CD4-positive, alpha-beta T cell treated with Interleukin-15 for 4 hours (primary cell): Measurements from ENCODE around the gene TELO2.

Experiments used
- DNase-seq: peaks from one replicate; pipeline ENCODE4 v3.0.0-alpha.2; 2020; ENCODE audit warnings: low spot score

TELO2 gene

DNA sequence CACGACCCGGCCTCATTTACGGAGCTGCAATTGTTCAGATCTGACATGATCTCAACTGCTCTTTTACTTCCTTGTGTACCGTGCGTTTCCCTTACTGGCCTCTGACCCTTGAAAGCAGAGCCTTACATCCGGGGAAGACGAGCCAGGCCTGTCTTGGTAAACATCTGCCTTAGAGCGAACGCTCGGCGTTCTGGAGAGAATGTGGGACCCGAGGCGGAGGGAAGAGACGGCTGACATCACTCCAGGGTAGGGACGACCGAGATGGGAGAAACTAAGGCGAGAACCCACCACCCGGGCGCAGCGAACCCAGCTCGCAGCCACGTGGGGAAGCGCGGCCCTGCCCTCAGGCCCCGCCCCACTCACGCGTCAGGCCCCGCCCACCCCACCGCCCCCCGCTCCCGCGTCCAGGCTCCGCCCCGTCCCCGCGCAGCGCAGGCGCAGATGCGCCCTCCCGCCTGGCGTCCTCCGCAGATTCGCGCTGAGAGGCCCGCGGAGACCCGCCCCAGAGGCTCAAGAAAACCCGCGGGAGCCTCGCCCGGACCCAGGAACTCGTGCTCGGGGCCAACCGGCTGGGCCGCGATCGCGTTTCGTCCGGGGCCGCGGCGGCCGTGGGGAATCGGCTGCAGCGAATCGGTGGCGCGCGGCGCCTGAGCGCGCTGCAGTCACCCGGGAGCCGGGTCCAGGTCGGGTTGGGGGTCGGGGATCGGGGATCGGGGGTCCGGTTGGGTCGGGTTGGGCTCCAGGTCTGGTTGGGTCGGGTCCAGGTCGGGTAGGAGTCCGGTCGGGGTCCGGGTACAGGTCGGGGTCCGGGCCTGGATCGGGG lies at the start of gene TELO2:
Gene TELO2 (plus strand): TSS at position 438 of the 823 bp plus-strand sequence. CDS start 922 bp downstream, outside the sequence.
- DNase-seq: peak; percentile 86

GRCh38 chr16:1443403-1443973 lies 49.7 kb upstream of the TELO2 start:
- DNase-seq: no peak

- DNase-seq: no peak
These were observed 49.0 kb upstream of the TELO2 start, which contains the start of gene CCDC154 for GRCh38 chr16:1443980-1444729. TSS of gene CCDC154 (minus strand) at chr16:1444556. CDS start at chr16:1444322, 234 bp downstream.

DNA sequence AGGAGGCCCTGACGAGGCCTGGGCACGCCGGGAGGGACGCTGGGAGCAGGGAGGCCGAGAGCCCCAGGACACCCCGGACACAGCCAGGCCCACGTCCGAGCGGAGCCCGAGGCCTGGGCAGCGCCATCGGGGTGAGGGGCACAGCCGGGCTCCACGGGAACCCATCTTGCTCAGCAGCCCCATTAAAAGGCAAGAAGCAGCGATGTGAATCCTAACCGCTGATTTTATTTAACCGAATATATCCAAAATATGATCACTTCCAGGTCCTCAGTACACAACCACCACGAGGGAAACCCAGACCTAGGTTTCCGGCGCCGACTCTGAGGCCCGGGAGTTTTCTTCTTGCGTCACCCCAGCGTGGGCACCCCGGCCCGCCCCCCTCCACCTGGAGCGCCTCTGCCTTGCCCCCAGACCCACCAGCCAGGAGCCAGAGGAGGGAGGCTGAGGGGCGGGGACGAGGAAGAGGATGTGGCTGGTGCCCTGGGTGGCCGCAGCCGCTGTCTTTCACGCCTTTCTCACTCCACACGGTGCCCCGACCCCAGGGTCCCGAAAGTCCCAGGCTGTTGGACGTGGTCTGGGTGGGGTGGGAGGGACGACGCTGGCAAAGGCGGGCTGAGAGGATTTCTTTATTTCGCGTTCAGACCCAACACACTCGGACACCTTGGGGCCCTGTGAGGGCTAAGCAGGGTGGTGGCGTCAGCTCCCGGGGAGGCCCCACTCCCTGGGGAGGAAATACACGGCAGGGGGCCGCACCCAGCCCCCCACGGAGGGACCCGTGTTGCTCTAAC lies 48.2 kb upstream of the TELO2 start:
- no peak for DNase-seq

DNA sequence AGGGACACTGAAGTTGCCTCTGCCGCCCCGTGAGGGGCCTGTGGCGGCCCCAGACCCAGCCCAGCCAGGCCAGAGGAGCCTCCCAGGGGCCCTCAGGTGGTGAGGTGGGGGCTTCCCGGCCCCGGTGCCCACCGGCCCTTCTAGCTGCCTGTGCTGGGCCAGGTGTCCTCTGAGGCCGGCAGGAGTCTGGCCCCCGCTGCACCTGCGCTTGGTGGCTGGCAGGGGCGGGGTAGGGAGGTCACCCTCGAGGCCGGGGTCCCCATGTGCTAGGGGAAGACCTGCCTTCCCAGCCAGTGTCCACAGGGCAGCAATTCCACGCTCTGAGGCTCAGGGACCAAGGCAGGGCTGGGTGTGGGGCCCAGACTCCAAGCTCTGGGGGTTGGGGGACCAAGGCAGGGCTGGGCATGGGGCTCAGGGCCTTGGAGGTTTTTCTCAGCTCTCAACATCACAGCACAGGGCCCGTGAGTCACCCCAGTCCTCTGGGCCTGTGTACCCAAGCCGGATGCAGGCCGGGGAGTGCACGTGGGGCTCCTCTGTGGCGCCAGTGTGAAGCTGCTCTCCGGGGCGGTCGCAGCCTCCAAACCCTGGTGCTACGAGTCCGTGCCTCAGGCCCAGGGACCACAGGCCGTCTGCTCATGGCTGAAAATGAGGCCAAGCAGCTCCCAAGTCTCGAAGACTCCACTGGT lies 47.5 kb upstream of the TELO2 start:
- no peak for DNase-seq

DNA sequence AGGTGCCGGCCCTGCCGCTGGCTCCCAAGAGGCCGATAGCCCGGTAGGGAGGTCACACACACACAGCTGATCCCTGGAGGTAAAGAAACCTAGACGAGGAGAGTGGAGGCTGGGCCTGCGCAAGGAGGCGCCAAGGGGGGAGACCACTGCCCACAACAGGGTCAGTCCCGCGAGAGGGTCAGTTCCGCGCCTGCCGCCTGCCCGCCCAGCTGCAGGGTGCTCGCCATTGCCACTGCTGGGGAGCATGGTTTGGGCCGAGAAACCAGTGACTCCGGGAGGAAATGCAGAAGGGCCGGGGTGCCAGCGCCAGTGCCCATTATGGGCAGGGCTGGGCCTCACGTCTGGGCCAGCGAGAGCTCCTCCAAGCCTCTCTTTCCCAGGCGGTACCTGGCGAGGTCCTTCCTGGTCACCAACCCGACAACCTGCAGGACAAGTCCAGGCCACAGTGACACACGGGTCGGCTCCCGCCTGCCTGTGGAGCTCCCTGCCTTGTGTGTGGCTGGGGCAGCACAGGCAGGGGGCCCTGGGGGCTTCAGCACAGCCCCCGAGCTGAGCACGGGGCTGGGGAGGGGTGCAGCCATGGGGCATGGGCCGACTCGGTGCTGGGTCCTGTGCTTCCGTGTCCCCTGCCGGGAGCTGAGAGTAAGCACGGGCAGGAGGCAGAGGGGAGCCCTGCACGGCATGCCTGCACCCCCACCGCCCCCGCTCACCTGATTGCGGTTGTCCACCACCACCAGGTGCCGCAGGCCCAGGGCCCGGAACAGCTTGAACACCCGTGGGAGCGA lies 46.7 kb upstream of the TELO2 start:
- DNase-seq: no peak

GRCh38 chr16:1447965-1448364 lies 45.2 kb upstream of the TELO2 start:
- no peak for DNase-seq

GRCh38 chr16:1448536-1449116 lies 44.5 kb upstream of the TELO2 start:
- DNase-seq: no peak

DNA sequence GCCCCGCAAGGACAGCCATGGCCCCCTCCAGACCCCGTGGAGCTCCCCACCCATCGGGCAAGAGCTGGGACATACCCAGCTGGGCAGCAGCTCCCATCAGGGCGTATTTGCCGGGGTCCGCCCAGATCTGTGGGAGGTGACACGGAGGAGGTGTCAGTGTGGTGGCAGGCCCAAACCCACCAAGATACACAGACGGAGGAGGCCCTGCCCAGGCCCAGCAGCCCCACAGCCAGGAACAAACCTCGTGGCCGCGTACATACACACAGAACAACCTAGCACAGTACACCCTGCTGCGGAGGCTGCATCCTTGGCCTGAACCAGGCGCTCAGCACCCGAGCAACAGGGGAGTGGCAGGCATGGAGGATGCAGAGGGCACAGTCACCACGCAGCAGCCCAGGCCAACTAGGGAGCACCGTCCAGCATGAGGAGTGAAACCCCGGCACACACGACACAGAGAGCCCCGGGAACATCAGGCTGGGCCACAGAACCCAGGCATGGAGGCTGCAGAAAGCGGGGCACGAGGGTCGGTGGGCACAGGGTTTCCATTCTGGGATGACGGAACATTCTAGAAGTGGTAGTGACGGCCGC lies 43.9 kb upstream of the TELO2 start:
- DNase-seq: no peak

DNA sequence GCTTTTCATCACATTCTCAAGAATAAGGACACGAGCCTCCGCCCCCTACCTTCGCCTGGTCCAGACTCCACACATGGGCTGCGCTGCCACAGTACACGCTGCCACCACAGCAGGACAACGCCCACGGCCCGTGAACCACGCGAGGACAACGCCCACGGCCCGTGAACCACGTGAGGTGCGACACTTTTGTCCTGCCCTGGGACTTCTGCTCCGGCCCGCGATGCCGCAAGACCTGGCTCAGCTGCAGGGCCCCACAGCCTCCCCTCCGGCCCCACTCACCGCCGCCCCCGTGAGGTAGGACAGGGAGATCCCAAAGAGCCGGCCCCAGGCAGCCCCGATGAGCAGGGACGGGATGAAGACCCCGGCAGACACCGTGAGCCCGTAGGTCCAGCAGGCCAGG lies 42.9 kb upstream of the TELO2 start:
- no peak for DNase-seq

DNA sequence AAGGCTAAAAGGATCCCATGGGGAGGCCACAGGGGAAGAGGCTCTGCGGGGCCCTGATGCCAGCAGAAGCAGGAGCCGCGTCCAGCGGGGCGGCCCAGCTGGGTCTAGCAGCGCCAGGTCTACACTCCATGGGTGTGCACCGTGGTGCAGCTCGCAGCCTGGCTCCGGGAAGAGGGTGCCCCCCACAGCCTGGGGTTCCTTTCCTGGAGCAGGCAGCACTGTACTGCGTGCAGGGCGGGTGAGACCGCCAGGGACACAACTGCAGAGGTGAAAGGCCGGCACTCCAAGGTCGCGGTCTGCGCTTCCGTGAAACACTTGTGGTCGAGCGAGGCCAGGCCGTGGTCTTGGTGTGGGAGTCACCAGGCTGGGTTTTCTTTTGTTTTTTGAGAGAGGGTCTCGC lies 42.3 kb upstream of the TELO2 start:
- no peak for DNase-seq

- DNase-seq: no peak
These were observed 41.3 kb upstream of the TELO2 start for GRCh38 chr16:1451702-1452392.

DNA sequence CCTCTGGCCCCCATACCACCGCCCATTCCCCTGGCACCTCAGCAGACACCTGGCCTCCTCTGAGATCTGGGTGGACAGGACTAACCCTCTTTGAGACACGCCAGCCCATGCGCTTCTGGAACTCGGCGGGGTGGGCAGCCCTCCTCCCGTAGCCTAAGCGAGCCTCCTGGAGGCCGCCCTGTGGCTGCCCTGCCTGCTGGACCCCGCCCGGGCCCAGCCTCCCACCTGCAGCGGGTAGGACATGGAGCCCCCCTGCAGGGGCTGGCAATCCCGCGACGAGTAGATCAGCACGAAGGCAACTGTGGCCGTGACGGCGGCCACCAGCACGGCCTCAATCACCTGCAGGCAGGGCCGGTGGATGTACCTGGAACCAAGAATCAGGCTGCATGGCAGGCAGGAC lies 40.6 kb upstream of the TELO2 start:
- no peak for DNase-seq

DNA sequence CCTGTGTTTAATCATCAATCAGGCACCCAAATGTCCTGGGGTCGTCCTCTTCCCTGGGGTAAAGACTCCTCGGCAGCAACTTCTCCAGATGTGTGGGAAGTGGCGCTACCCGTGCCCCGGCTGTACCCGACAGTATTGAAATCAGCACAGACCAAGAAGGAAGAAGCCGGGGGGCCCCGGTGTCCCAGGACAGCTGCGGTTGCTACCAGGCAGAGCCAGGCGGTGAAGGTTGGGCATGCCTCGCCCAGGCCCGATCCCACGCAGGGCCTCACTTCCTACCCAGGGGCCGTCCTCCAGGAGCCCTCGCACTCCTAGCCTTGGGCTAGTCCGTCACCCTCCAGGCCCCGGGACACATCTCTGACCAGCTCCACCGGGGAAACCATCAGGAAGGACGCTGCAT lies 39.8 kb upstream of the TELO2 start:
- DNase-seq: no peak

DNA sequence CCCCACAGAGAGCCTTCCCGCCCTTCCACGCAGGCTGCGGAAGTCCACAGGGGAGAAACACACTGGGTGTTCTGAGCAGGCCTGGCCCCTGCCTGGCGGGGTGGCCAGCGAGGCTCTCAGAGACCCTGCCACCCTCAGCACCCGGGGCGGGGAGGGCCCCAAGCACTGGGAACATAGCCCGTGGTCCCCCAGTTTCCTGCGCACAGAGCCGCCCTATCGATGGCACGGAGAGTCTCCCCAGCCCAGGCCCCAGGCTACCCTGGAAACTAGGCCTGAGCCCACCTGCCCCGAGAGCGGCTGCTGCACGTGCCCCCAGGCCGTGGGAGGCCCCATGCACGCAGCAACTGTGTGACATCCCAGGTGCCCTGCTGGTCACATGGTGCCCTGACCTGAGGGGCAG lies 38.6 kb upstream of the TELO2 start:
- no peak for DNase-seq

DNA sequence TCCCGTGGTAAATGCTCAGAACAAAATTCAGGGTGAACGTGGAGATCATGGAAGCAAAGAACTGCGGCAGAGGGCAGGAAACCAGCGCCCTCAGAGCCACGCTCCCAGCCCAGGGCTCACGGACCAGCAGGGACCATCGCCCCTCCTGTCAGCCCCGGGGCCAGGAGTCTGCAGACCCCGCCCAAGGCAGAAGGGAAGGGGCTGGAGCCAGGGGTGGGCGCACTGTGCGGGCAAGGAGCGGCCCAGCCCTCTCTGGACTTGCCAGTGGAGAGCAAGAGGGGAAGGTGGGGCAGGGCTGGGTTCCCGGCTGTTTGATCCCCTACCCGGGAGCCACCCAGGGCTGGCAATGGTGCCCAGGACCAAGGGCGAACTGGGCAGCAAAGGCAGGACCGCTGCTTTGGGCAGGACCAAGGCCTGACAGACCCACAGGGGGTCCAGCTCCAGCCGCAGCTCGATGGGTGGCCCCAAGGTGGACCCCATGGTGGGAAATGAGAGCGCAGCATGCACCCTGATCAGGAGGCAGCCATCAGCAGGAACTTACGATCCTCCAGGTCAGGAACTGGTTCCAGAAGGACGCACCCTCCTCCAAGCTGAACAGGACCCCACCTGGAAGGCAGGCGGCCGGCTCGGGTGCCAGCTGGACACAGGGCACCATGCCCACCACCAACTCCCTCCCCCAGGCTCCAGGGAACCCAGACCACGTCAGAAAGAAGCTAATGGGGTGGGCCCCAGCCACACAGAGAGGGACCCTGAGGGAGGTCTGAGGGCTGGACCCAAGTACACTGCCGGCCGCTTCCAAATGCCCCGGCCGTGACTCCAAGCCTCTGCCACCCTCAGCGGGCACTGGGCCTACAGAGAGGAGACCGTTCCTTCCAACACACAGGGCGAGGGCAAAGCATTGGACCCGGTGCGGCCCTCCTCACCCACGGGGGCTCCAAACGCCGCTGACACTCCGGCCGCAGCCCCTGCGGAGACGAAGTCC lies 37.7 kb upstream of the TELO2 start:
- DNase-seq: no peak

DNA sequence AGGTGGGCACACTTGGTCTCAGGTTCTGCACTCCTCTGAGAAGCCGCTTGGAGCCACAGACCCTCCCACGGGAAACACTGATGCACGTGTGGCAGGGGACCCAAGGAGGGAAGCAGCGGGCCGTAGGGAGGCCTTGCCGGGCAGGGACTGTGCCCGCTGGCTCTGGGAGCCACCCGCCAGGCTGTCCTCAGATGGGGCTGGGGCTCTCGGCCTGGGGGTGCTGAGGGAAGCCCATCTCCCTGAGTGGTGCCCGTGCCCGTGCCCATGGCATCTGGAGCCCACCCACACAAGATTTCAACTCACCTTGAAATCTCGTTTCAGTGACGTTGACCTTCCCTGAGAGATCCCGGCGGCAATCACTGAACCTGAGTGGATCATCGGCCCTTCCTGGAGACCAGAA lies 36.2 kb upstream of the TELO2 start:
- DNase-seq: no peak
